PC-9 (cell line): ENCODE data around the gene SRPRB. TPM values are rescaled to one million over a fixed set of nuclear protein-coding genes. Genes with fewer than 3 reads are reported as not detected.

Experiments used
- BruUV-seq: library from RNA; stranded (reverse); fragments of 400-500 nt; replicated peaks from 2 replicates; lab custom pipeline; 2021; lab: Mats Ljungman, UMichigan
- CTCF ChIA-PET: fragments of 300-600 bp; sonication (Branson Sonifier 250); formaldehyde crosslinking; loops from one replicate; lab custom pipeline; 2022; ENCODE audit warnings: antibody characterized with exemption; lab: Charles Lee
- POLR2A ChIA-PET: fragments of 300-600 bp; sonication (Branson Sonifier 250); formaldehyde crosslinking; loops from one replicate; lab custom pipeline; 2022; ENCODE audit warnings: antibody characterized with exemption; ENCODE audit not compliant: unreplicated experiment; lab: Charles Lee
- DNase-seq, 2 experiments: peaks; one replicate each; pipeline versions ENCODE4 v3.0.0 to v3.0.0-alpha.2; 2015 to 2022; ENCODE audit warnings: mixed read lengths in 1 of 2
- H2AFZ ChIP-seq: fragments of 200-600 bp; sonication (generic); 2 replicates; pipeline ENCODE4 v1.8.1; 2017; ENCODE audit warnings: antibody characterized with exemption
- H3F3A ChIP-seq: fragments of 200-600 bp; sonication (generic); 2 replicates; pipeline ENCODE4 v1.8.1; 2017; ENCODE audit warnings: antibody characterized with exemption, mild to moderate bottlenecking, low read depth; ENCODE audit not compliant: insufficient read depth
- H3K27ac ChIP-seq: fragments of 200-600 bp; sonication (generic); 2 replicates; pipeline ENCODE4 v1.6.1; 2016; ENCODE audit warnings: mixed run types
- H3K27me3 ChIP-seq: fragments of 200-600 bp; sonication (generic); 2 replicates; pipeline ENCODE4 v1.6.1; 2016; ENCODE audit warnings: low read depth, mixed run types; ENCODE audit not compliant: insufficient read depth
- H3K36me3 ChIP-seq: fragments of 200-600 bp; sonication (generic); 2 replicates; pipeline ENCODE4 v1.6.1; 2016; ENCODE audit warnings: low read depth, mixed run types
- H3K4me1 ChIP-seq: fragments of 200-600 bp; sonication (generic); replicated peaks from 2 replicates; pipeline ENCODE4 v1.6.1; 2016; ENCODE audit warnings: mixed run types; ENCODE audit not compliant: insufficient read depth
- H3K4me2 ChIP-seq: fragments of 200-600 bp; sonication (generic); 2 replicates; pipeline ENCODE4 v1.6.1; 2017; ENCODE audit warnings: mixed run types
- H3K4me3 ChIP-seq: fragments of 200-600 bp; sonication (generic); 2 replicates; pipeline ENCODE4 v1.6.1; 2016; ENCODE audit warnings: mixed run types
- H3K79me2 ChIP-seq: fragments of 200-600 bp; sonication (generic); 2 replicates; pipeline ENCODE4 v1.6.1; 2017; ENCODE audit warnings: low read depth, mixed run types
- H3K9me2 ChIP-seq: fragments of 200-600 bp; sonication (generic); 2 replicates; pipeline ENCODE4 v1.8.1; 2017; ENCODE audit warnings: mild to moderate bottlenecking; ENCODE audit not compliant: insufficient read depth
- H3K9me3 ChIP-seq: fragments of 200-600 bp; sonication (generic); 2 replicates; pipeline ENCODE4 v1.8.1; 2016; ENCODE audit warnings: low read depth; ENCODE audit not compliant: insufficient read depth
- H4K20me1 ChIP-seq: fragments of 200-600 bp; sonication (generic); 2 replicates; pipeline ENCODE4 v1.8.1; 2017; ENCODE audit not compliant: insufficient read depth
- EZH2 ChIP-seq: fragments of 200-600 bp; sonication (generic); IDR thresholded peaks from 2 replicates; pipeline ENCODE4 v1.8.0; 2017; ENCODE audit warnings: antibody characterized with exemption, low read depth
- intact Hi-C: fragments of 100-400 bp; cut with micrococcal nuclease; formaldehyde crosslinking; loops from one replicate; pipeline ENCODE4 v1.10.0; 2022; ENCODE audit not compliant: unreplicated experiment
- total RNA-seq: library from RNA; stranded (reverse); gene quantifications from 2 replicates; pipeline ENCODE4 v1.2.3, GENCODE V29; 2021
- TF ChIP-seq, protein P1 (sequence below): fragments of 200-600 bp; sonication (generic); conservative IDR thresholded peaks from 2 replicates; pipeline ENCODE4 v1.6.1; 2017; ENCODE audit warnings: mixed run types, antibody characterized with exemption, mild to moderate bottlenecking, moderate library complexity

The SRPRB gene
- total RNA-seq, 1 experiment from 2014 or later: 25.5 TPM

DNA sequence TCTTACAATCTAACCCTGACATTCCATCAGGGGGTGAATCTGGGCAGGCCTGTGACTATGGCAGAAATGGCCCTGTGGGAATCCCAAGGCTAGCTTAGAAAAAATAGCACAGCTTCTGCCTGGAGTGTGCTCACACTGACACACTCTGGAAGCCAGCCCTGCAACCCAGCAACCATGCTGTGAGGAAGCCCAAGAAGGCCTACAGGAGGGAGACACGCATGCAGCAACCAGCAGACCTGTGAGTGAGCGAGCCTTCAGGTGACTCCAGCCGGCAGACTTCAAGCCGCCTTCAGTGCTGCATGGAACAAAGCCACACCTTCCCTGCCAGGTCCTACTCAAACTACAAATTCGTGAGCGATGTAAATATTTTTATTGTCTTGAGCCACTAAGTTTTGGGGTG lies 64.0 kb downstream of the SRPRB start:
- POLR2A ChIA-PET: no interaction called here
- H3K4me2 ChIP-seq: no peak overlapping the region
- no TSS peak for BruUV-seq
- no peaks in the 10 kb centered on the region for H3F3A ChIP-seq
- no peaks in the 10 kb centered on the region for H3K9me3 ChIP-seq
- TF ChIP-seq, protein P1, sequence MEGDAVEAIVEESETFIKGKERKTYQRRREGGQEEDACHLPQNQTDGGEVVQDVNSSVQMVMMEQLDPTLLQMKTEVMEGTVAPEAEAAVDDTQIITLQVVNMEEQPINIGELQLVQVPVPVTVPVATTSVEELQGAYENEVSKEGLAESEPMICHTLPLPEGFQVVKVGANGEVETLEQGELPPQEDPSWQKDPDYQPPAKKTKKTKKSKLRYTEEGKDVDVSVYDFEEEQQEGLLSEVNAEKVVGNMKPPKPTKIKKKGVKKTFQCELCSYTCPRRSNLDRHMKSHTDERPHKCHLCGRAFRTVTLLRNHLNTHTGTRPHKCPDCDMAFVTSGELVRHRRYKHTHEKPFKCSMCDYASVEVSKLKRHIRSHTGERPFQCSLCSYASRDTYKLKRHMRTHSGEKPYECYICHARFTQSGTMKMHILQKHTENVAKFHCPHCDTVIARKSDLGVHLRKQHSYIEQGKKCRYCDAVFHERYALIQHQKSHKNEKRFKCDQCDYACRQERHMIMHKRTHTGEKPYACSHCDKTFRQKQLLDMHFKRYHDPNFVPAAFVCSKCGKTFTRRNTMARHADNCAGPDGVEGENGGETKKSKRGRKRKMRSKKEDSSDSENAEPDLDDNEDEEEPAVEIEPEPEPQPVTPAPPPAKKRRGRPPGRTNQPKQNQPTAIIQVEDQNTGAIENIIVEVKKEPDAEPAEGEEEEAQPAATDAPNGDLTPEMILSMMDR: no peak
- no peak for TF ChIP-seq EZH2
- intact Hi-C loops: no loop called here
- H3K4me1 ChIP-seq: no peaks in the 10 kb centered on the region
- no peaks in the 10 kb centered on the region for H3K9me2 ChIP-seq
- no peak for DNase-seq
- no peak overlapping the region for H2AFZ ChIP-seq
- CTCF ChIA-PET: no interaction called here
- H3K27ac ChIP-seq: no peak overlapping the region
- H4K20me1 ChIP-seq: no peaks in the 10 kb centered on the region
- no peak overlapping the region for H3K4me3 ChIP-seq
- H3K79me2 ChIP-seq: no peaks in the 10 kb centered on the region
- peaks cover 15% of the 10 kb centered on the region for H3K27me3 ChIP-seq
- no peaks in the 10 kb centered on the region for H3K36me3 ChIP-seq

DNA sequence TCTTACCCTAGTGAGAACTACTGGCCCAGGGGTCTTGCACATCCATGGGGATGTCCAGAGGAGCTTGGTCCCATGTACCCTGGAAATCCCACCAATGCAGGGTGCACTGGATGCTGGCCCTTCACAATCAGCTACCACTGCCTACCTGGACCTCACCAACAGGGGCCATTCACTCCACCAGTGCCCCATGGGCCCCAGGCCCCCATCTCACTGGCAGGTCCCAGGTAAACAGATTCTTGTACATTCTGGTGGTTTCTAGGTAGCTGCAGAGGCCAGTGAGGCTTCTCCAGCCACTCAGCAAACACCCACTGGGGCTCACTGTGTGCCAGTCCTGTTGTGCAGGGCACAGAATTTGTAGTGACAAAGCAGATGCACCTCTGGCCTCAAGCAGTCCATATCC lies 65.2 kb downstream of the SRPRB start:
- no TSS peak for BruUV-seq
- Histone ChIP-seq H3K4me3 (no peak overlapping the region), H3K36me3 (no peaks in the 10 kb centered on the region)

More for the DNA sequence above, 65.2 kb downstream of the SRPRB start:
- no peak for DNase-seq
- no peaks in the 10 kb centered on the region for H3K79me2 ChIP-seq
- peaks cover 11% of the 10 kb centered on the region; the same call in 1 of the 2 replicates for H3K27me3 ChIP-seq
- no peaks in the 10 kb centered on the region for H3F3A ChIP-seq
- H3K9me2 ChIP-seq: no peaks in the 10 kb centered on the region
- no peak overlapping the region for H3K27ac ChIP-seq
- POLR2A ChIA-PET: no interaction called here
- CTCF ChIA-PET: no interaction called here
- intact Hi-C loops: no loop called here
- no peak overlapping the region for H3K4me2 ChIP-seq
- no peak overlapping the region for H2AFZ ChIP-seq
- no peaks in the 10 kb centered on the region for H4K20me1 ChIP-seq
- no peak for TF ChIP-seq EZH2
- TF ChIP-seq, protein P1: no peak
- H3K9me3 ChIP-seq: no peaks in the 10 kb centered on the region
- H3K4me1 ChIP-seq: no peaks in the 10 kb centered on the region

Other genes starting within 250 kb of the SRPRB start
- 178 and 193 TPM in 2 replicates for gene CDV3, start 232.1 kb upstream of the SRPRB start, total RNA-seq
- 42.2 and 52.2 TPM in 2 replicates for gene TOPBP1, start 143.9 kb upstream of the SRPRB start, total RNA-seq
- 0.18 and 0.24 TPM in 2 replicates for gene TF, start 59.4 kb upstream of the SRPRB start, total RNA-seq
- gene RAB6B, start 90.1 kb downstream of the SRPRB start, total RNA-seq: 0.40 and 0.52 TPM in 2 replicates
- gene SLCO2A1, start 224.1 kb downstream of the SRPRB start, total RNA-seq: 0.44 and 0.70 TPM in 2 replicates